GM23338 (cell line): ENCODE data around the gene INPP5D.

Experiments
- CREB1 ChIP-seq: fragments of 250-450 bp; sonication (Bioruptor Pico); IDR thresholded peaks from 2 replicates; pipeline ENCODE4 v1.5.0; 2020; ENCODE audit warnings: low read depth, mild to moderate bottlenecking, moderate library complexity
- CTCF ChIP-seq, 2 experiments: fragments of 200-600 bp in 1 of 2; sonication (generic) in 1 of 2; conservative IDR thresholded peaks; 2 replicates each; pipeline versions ENCODE4 v1.5.1 to v1.6.1; 2016 to 2017; ENCODE audit warnings: antibody characterized with exemption in 2 of 2, low read depth in 2 of 2, mild to moderate bottlenecking in 2 of 2, moderate library complexity in 1 of 2
- EZH2 ChIP-seq: fragments of 200-600 bp; sonication (generic); IDR thresholded peaks from one replicate; pipeline ENCODE4 v1.8.0; 2017; ENCODE audit warnings: antibody characterized with exemption, mild to moderate bottlenecking, low read depth; ENCODE audit not compliant: unreplicated experiment
- EZH2phosphoT487 ChIP-seq: fragments of 200-600 bp; sonication (generic); IDR thresholded peaks from one replicate; pipeline ENCODE4 v1.8.1; 2018; ENCODE audit warnings: antibody characterized with exemption; ENCODE audit not compliant: unreplicated experiment
- JUNB ChIP-seq: IDR thresholded peaks from one replicate; pipeline ENCODE4 v1.6.1; 2016; ENCODE audit warnings: antibody characterized with exemption; ENCODE audit not compliant: unreplicated experiment
- NANOG ChIP-seq: IDR thresholded peaks from 2 replicates; pipeline ENCODE4 v1.6.1; 2016; ENCODE audit warnings: antibody characterized with exemption, borderline replicate concordance
- POLR2AphosphoS5 ChIP-seq: IDR thresholded peaks from 2 replicates; pipeline ENCODE4 v1.6.1; 2016; ENCODE audit warnings: antibody characterized with exemption, low read depth
- REST ChIP-seq: IDR thresholded peaks from one replicate; pipeline ENCODE4 v1.6.1; 2018; ENCODE audit warnings: antibody characterized with exemption; ENCODE audit not compliant: unreplicated experiment
- STAT1 ChIP-seq: IDR thresholded peaks from one replicate; pipeline ENCODE4 v1.6.1; 2016; ENCODE audit warnings: antibody characterized with exemption; ENCODE audit not compliant: unreplicated experiment
- ZNF114 ChIP-seq: fragments of 250-450 bp; sonication (Bioruptor Pico); IDR thresholded peaks from 2 replicates; pipeline ENCODE4 v1.5.0; 2020; ENCODE audit warnings: mild to moderate bottlenecking, moderate library complexity
- ZNF331 ChIP-seq: fragments of 250-450 bp; sonication (Bioruptor Pico); IDR thresholded peaks from 2 replicates; pipeline ENCODE4 v1.5.0; 2020; ENCODE audit warnings: low read depth, mild to moderate bottlenecking, moderate library complexity
- ZNF462 ChIP-seq: fragments of 250-450 bp; sonication (Bioruptor Pico); IDR thresholded peaks from 2 replicates; pipeline ENCODE4 v1.5.0; 2020; ENCODE audit warnings: mild to moderate bottlenecking, moderate library complexity

- TF ChIP-seq CREB1 (CRISPR knock-in tag): no peak
- TF ChIP-seq REST: no peak
- TF ChIP-seq EZH2: no peak
- no peak for TF ChIP-seq CTCF (conservative IDR thresholded peaks at IDR 0.05; ENCODE audit: low read depth in 2 of 2)
- TF ChIP-seq EZH2phosphoT487: no peak
- TF ChIP-seq POLR2AphosphoS5: no peak
- TF ChIP-seq JUNB: no peak
- no peak for TF ChIP-seq ZNF331 (CRISPR knock-in tag)
- no peak for TF ChIP-seq NANOG
- no peak for TF ChIP-seq ZNF114 (CRISPR knock-in tag)
- TF ChIP-seq ZNF462: no peak
- no peak for TF ChIP-seq STAT1
These were observed 125.2 kb downstream of the INPP5D start for GRCh38 chr2:233185330-233185729.
